Measurements from ENCODE around the gene HOXC9.

The HOXC9 gene

GRCh38 chr12:53952871-53953734, 46.9 kb upstream of the HOXC9 start:
- no peak overlapping the region for H3K4me3 ChIP-seq (ENCODE audit: low read depth, low read length)
- TF ChIP-seq MAX (IDR thresholded peaks at IDR 0.05; ENCODE audit: low read depth, low read length) (no peak), POLR2A (IDR thresholded peaks at IDR 0.05; ENCODE audit: extremely low read depth, insufficient read length) (no peak), MYC (IDR thresholded peaks at IDR 0.05; ENCODE audit: low read depth, low read length) (no peak), CTCF (IDR thresholded peaks at IDR 0.05; ENCODE audit: low read depth, low read length) (no peak)
- no peak for DNase-seq (ENCODE audit: low read depth)

- no peak for TF ChIP-seq MAX (IDR thresholded peaks at IDR 0.05; ENCODE audit: low read depth, low read length)
- TF ChIP-seq POLR2A (IDR thresholded peaks at IDR 0.05; ENCODE audit: extremely low read depth, insufficient read length) = no peak
- no peak for TF ChIP-seq MYC (IDR thresholded peaks at IDR 0.05; ENCODE audit: low read depth, low read length)
- TF ChIP-seq CTCF (IDR thresholded peaks at IDR 0.05; ENCODE audit: low read depth, low read length) = no peak
- H3K4me3 ChIP-seq (ENCODE audit: low read depth, low read length) = no peak overlapping the region
- DNase-seq (ENCODE audit: low read depth) = no peak
Observed at GRCh38 chr12:53953831-53954693, 45.9 kb upstream of the HOXC9 start.

- no peak within 1 kb of the TSS for H3K4me3 ChIP-seq (ENCODE audit: low read depth, low read length)
- DNase-seq (ENCODE audit: low read depth) = no peak
- TF ChIP-seq CTCF (IDR thresholded peaks at IDR 0.05; ENCODE audit: low read depth, low read length) = no peak
- no peak for TF ChIP-seq POLR2A (IDR thresholded peaks at IDR 0.05; ENCODE audit: extremely low read depth, insufficient read length)
- no peak for TF ChIP-seq MYC (IDR thresholded peaks at IDR 0.05; ENCODE audit: low read depth, low read length)
- TF ChIP-seq MAX (IDR thresholded peaks at IDR 0.05; ENCODE audit: low read depth, low read length) = no peak
Observed at GRCh38 chr12:53954694-53955035, 45.3 kb upstream of the HOXC9 start, which contains the start of gene HOXC12. Gene HOXC12, plus strand, starts transcription at chr12:53954903. Its CDS starts 27 bp downstream, at chr12:53954930.

GRCh38 chr12:53955036-53955775, 44.8 kb upstream of the HOXC9 start:
- no peak for TF ChIP-seq CTCF (IDR thresholded peaks at IDR 0.05; ENCODE audit: low read depth, low read length)
- TF ChIP-seq POLR2A (IDR thresholded peaks at IDR 0.05; ENCODE audit: extremely low read depth, insufficient read length) = no peak
- no peak for TF ChIP-seq MAX (IDR thresholded peaks at IDR 0.05; ENCODE audit: low read depth, low read length)
- TF ChIP-seq MYC (IDR thresholded peaks at IDR 0.05; ENCODE audit: low read depth, low read length) = no peak
- no peak for DNase-seq (ENCODE audit: low read depth)
- no peak overlapping the region for H3K4me3 ChIP-seq (ENCODE audit: low read depth, low read length)

- TF ChIP-seq POLR2A (IDR thresholded peaks at IDR 0.05; ENCODE audit: extremely low read depth, insufficient read length) (no peak), MYC (IDR thresholded peaks at IDR 0.05; ENCODE audit: low read depth, low read length) (no peak), CTCF (IDR thresholded peaks at IDR 0.05; ENCODE audit: low read depth, low read length) (no peak), MAX (IDR thresholded peaks at IDR 0.05; ENCODE audit: low read depth, low read length) (no peak)
- no peak overlapping the region for H3K4me3 ChIP-seq (ENCODE audit: low read depth, low read length)
- DNase-seq (ENCODE audit: low read depth) = no peak
Observed at GRCh38 chr12:53955776-53956250, 44.1 kb upstream of the HOXC9 start.
